ENCODE data around the gene PLEKHG1.

Gene PLEKHG1

DNA sequence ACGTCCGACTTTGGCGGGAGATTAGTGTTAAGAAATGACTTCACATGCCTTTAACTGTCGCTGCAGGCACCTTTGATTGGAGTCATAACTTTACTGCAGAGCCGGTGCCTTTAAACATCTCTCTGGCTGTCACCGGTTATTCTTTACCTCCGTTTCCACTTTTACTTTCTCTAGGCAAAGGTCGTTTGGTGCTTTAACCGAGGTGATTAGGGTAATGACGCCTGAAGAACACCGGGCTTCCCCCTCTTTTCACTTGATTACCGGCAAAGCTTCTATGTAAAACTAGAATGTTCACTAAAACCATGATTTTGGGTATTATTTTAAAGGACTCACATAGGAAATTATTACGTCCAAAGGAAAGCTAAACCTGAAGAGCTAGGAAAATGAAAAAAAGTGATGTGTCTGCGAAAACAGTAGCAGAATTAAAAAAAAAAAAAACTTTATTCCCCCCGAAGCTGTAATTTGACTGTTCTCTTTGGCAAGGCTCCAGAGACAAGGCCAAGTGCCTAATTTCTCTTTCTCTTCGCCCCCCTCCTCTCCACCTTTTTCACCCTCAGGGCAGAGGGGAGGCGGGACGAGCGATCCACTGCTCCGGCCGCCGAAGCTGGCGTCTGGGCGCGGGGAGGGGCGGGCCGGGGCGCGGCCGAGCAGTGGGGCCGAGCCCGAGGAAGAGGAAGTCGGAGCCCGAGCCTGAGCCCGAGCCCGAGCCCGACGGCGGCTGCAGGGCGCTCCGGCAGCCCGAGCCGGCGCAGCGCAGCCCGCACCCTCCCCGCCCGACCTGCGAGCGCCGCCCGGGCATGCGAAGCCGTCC is at the start of gene PLEKHG1:
PLEKHG1 (plus strand) TSS at position 687 of the 811 bp plus-strand sequence. CDS start 133,797 bp downstream, outside the sequence.
- Histone ChIP-seq H4K20me1 (ENCODE audit: control insufficient read depth, insufficient read depth, low read depth, low read length) (peaks cover 5% of the 10 kb centered on the region; the same call in 1 of the 2 replicates), H3K4me3 (ENCODE audit: low read length) (peak within 1 kb of the TSS; percentile 73), H3K79me2 (ENCODE audit: control insufficient read depth, low read length) (peaks cover 43% of the 10 kb centered on the region), H3K9me3 (ENCODE audit: control insufficient read depth, insufficient read depth, low read length) (no peaks in the 10 kb centered on the region), H3K4me2 (ENCODE audit: low read length) (peak within 1 kb of the TSS; percentile 80), H3K27ac (ENCODE audit: low read depth, low read length) (peak within 1 kb of the TSS; percentile 82), H3K9me2 (replicated peaks; ENCODE audit: control insufficient read depth, low read length) (no peaks in the 10 kb centered on the region), H3K27me3 (ENCODE audit: control insufficient read depth, low read length) (no peaks in the 10 kb centered on the region), H3F3A (ENCODE audit: control insufficient read depth, insufficient read depth) (peaks cover 9% of the 10 kb centered on the region; the same call in 1 of the 2 replicates), H3K36me3 (ENCODE audit: control insufficient read depth, low read length) (peaks cover 12% of the 10 kb centered on the region), H3K4me1 (ENCODE audit: control insufficient read depth, low read length) (peaks cover 70% of the 10 kb centered on the region)
- TF ChIP-seq, protein P1, sequence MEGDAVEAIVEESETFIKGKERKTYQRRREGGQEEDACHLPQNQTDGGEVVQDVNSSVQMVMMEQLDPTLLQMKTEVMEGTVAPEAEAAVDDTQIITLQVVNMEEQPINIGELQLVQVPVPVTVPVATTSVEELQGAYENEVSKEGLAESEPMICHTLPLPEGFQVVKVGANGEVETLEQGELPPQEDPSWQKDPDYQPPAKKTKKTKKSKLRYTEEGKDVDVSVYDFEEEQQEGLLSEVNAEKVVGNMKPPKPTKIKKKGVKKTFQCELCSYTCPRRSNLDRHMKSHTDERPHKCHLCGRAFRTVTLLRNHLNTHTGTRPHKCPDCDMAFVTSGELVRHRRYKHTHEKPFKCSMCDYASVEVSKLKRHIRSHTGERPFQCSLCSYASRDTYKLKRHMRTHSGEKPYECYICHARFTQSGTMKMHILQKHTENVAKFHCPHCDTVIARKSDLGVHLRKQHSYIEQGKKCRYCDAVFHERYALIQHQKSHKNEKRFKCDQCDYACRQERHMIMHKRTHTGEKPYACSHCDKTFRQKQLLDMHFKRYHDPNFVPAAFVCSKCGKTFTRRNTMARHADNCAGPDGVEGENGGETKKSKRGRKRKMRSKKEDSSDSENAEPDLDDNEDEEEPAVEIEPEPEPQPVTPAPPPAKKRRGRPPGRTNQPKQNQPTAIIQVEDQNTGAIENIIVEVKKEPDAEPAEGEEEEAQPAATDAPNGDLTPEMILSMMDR (IDR thresholded peaks at IDR 0.05; ENCODE audit: low read depth, low read length, poor library complexity, severe bottlenecking) = no peak
- TF ChIP-seq EZH2phosphoT487 (IDR thresholded peaks at IDR 0.05; ENCODE audit: borderline replicate concordance, low read length) = no peak

DNA sequence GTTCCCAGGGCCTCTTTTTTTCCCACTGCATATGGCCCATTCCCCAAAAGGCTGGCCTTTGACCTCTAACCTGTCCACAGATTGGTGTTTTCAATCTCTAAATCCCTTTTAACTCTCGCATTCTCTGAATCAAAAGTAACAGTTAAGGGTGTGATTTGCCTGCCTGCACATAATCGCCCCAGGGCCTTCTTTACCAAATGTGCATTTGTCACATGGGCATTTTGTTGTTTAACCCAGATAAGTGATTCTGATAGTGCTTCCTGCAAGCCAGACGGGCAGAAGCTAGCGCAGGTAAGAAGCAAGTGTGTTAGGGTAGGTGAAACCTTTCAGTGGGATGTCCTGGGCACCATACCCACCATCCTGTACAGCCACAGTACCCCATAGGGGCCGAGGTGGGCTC is 49.4 kb upstream of the PLEKHG1 start:
- H3K36me3 ChIP-seq (ENCODE audit: control insufficient read depth, low read length) = no peaks in the 10 kb centered on the region
- no peak overlapping the region for H3K4me2 ChIP-seq (ENCODE audit: low read length)
- H3K9me2 ChIP-seq (replicated peaks; ENCODE audit: control insufficient read depth, low read length) = no peaks in the 10 kb centered on the region
- H4K20me1 ChIP-seq (ENCODE audit: control insufficient read depth, insufficient read depth, low read depth, low read length) = no peaks in the 10 kb centered on the region
- H3K79me2 ChIP-seq (ENCODE audit: control insufficient read depth, low read length) = no peaks in the 10 kb centered on the region
- no peak overlapping the region for H3K27ac ChIP-seq (ENCODE audit: low read depth, low read length)
- H3K4me1 ChIP-seq (ENCODE audit: control insufficient read depth, low read length) = no peaks in the 10 kb centered on the region
- no peaks in the 10 kb centered on the region for H3K27me3 ChIP-seq (ENCODE audit: control insufficient read depth, low read length)
- no peaks in the 10 kb centered on the region for H3F3A ChIP-seq (ENCODE audit: control insufficient read depth, insufficient read depth)
- H3K4me3 ChIP-seq (ENCODE audit: low read length) = no peak overlapping the region
- H3K9me3 ChIP-seq (ENCODE audit: control insufficient read depth, insufficient read depth, low read length) = no peaks in the 10 kb centered on the region
- no peak for TF ChIP-seq EZH2phosphoT487 (IDR thresholded peaks at IDR 0.05; ENCODE audit: borderline replicate concordance, low read length)
- TF ChIP-seq, protein P1 (IDR thresholded peaks at IDR 0.05; ENCODE audit: low read depth, low read length, poor library complexity, severe bottlenecking) = no peak

DNA sequence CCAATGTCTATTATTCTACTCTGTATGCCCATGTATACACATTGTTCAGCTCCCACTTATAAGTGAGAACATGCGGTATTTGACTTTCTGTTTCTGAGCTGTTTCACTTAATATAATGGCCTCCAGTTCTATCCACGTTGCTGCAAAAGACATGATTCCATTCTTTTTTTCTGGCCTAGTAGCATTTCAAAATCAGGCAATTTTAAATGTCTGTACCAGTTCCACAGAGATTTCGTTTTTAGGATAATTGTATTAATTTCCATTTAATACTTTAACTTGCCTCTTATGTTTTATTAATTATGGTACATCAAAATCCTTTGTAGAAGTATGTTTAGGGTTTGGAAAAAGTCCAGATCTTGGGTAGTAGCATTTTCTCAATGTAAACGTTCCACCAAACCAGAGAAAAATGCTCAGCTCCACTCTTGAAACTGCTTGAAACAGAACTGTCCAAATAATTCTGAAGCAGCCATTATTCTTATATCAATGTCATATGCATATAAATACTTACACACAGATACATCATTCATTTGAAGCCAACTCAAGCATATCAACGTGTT is 42.6 kb upstream of the PLEKHG1 start:
- TF ChIP-seq EZH2phosphoT487 (IDR thresholded peaks at IDR 0.05; ENCODE audit: borderline replicate concordance, low read length) = no peak
- TF ChIP-seq, protein P1 (IDR thresholded peaks at IDR 0.05; ENCODE audit: low read depth, low read length, poor library complexity, severe bottlenecking) = no peak
- H3K4me2 ChIP-seq (ENCODE audit: low read length) = no peak overlapping the region
- H4K20me1 ChIP-seq (ENCODE audit: control insufficient read depth, insufficient read depth, low read depth, low read length) = no peaks in the 10 kb centered on the region
- no peak overlapping the region for H3K27ac ChIP-seq (ENCODE audit: low read depth, low read length)
- no peaks in the 10 kb centered on the region for H3F3A ChIP-seq (ENCODE audit: control insufficient read depth, insufficient read depth)
- no peak overlapping the region for H3K4me3 ChIP-seq (ENCODE audit: low read length)
- peaks cover 3% of the 10 kb centered on the region; the same call in 1 of the 2 replicates for H3K4me1 ChIP-seq (ENCODE audit: control insufficient read depth, low read length)
- H3K36me3 ChIP-seq (ENCODE audit: control insufficient read depth, low read length) = no peaks in the 10 kb centered on the region
- peaks cover 11% of the 10 kb centered on the region; the same call in 1 of the 2 replicates for H3K9me3 ChIP-seq (ENCODE audit: control insufficient read depth, insufficient read depth, low read length)
- no peaks in the 10 kb centered on the region for H3K9me2 ChIP-seq (replicated peaks; ENCODE audit: control insufficient read depth, low read length)
- no peaks in the 10 kb centered on the region for H3K79me2 ChIP-seq (ENCODE audit: control insufficient read depth, low read length)
- no peaks in the 10 kb centered on the region for H3K27me3 ChIP-seq (ENCODE audit: control insufficient read depth, low read length)
